ENCODE data around the gene MAPKAPK2. TPM values are rescaled to one million over a fixed set of nuclear protein-coding genes. Genes with fewer than 3 reads are reported as not detected.

MAPKAPK2 gene
- total RNA-seq, 1 donor from 2014 or later, result 26.6 TPM

DNA sequence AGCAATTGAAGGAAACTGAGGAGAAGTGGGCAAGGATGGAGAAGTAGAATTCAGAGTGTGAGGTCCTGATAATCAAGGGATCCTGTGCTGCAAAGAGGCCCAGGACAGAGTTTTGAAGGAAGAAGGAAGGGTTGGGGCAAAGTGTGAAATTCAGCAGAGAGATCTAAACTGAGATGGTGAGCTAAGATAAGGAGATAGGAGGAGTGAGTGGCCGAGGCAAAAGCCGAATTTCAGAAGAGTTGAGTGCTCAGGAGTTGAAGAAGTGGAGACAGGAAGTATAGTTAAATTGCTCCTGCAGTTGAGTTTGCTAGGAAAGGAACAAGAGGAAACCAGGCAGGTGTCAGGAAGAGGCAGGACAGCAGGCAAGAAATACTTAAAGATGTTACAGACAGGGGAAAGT lies 16.4 kb upstream of the MAPKAPK2 start:
- Histone ChIP-seq H3K4me3 (ENCODE audit: low read length in 3 of 3) (no peak overlapping the region), H3K27ac (ENCODE audit: low read depth, low read length) (no peak overlapping the region), H3K36me3 (ENCODE audit: control insufficient read depth in 3 of 3, insufficient read depth in 3 of 3, low read length in 3 of 3) (no peaks in the 10 kb centered on the region), H3K4me1 (ENCODE audit: control insufficient read depth in 3 of 3, insufficient read depth in 3 of 3, low read length in 3 of 3) (peaks cover 18 to 21% (median 21%) of the 10 kb centered on the region in 3 donors), H3K27me3 (ENCODE audit: control insufficient read depth in 3 of 3, insufficient read depth in 3 of 3, low read length in 3 of 3) (no peaks in the 10 kb centered on the region), H3K9ac (ENCODE audit: low read depth in 1 of 3, low read length in 3 of 3) (no peak overlapping the region), H3K9me3 (ENCODE audit: control insufficient read depth in 3 of 3, low read length in 3 of 3) (no peaks in the 10 kb centered on the region)

GRCh38 chr1:206668874-206669410 lies 15.8 kb upstream of the MAPKAPK2 start:
- no peak overlapping the region for H3K4me3 ChIP-seq (ENCODE audit: low read length in 3 of 3)
- no peaks in the 10 kb centered on the region for H3K9me3 ChIP-seq (ENCODE audit: control insufficient read depth in 3 of 3, low read length in 3 of 3)
- no peaks in the 10 kb centered on the region for H3K27me3 ChIP-seq (ENCODE audit: control insufficient read depth in 3 of 3, insufficient read depth in 3 of 3, low read length in 3 of 3)
- peaks cover 15 to 16% (median 15%) of the 10 kb centered on the region in 3 donors for H3K4me1 ChIP-seq (ENCODE audit: control insufficient read depth in 3 of 3, insufficient read depth in 3 of 3, low read length in 3 of 3)
- no peak overlapping the region for H3K27ac ChIP-seq (ENCODE audit: low read depth, low read length)
- H3K9ac ChIP-seq (ENCODE audit: low read depth in 1 of 3, low read length in 3 of 3), result no peak overlapping the region
- H3K36me3 ChIP-seq (ENCODE audit: control insufficient read depth in 3 of 3, insufficient read depth in 3 of 3, low read length in 3 of 3), result no peaks in the 10 kb centered on the region

GRCh38 chr1:206672011-206672688 lies 12.6 kb upstream of the MAPKAPK2 start:
- H3K27me3 ChIP-seq (ENCODE audit: control insufficient read depth in 3 of 3, insufficient read depth in 3 of 3, low read length in 3 of 3), result no peaks in the 10 kb centered on the region
- H3K9ac ChIP-seq (ENCODE audit: low read depth in 1 of 3, low read length in 3 of 3), result no peak overlapping the region
- no peaks in the 10 kb centered on the region for H3K9me3 ChIP-seq (ENCODE audit: control insufficient read depth in 3 of 3, low read length in 3 of 3)
- H3K4me1 ChIP-seq (ENCODE audit: control insufficient read depth in 3 of 3, insufficient read depth in 3 of 3, low read length in 3 of 3), result peaks cover 13 to 20% (median 14%) of the 10 kb centered on the region in 3 donors
- no peak overlapping the region for H3K4me3 ChIP-seq (ENCODE audit: low read length in 3 of 3)
- no peaks in the 10 kb centered on the region for H3K36me3 ChIP-seq (ENCODE audit: control insufficient read depth in 3 of 3, insufficient read depth in 3 of 3, low read length in 3 of 3)
- no peak overlapping the region for H3K27ac ChIP-seq (ENCODE audit: low read depth, low read length)

- Histone ChIP-seq H3K9me3 (ENCODE audit: control insufficient read depth in 3 of 3, low read length in 3 of 3) (no peaks in the 10 kb centered on the region), H3K27ac (ENCODE audit: low read depth, low read length) (no peak overlapping the region), H3K36me3 (ENCODE audit: control insufficient read depth in 3 of 3, insufficient read depth in 3 of 3, low read length in 3 of 3) (no peaks in the 10 kb centered on the region), H3K4me3 (ENCODE audit: low read length in 3 of 3) (no peak overlapping the region), H3K27me3 (ENCODE audit: control insufficient read depth in 3 of 3, insufficient read depth in 3 of 3, low read length in 3 of 3) (no peaks in the 10 kb centered on the region), H3K9ac (ENCODE audit: low read depth in 1 of 3, low read length in 3 of 3) (no peak overlapping the region), H3K4me1 (ENCODE audit: control insufficient read depth in 3 of 3, insufficient read depth in 3 of 3, low read length in 3 of 3) (peaks cover 14 to 21% (median 15%) of the 10 kb centered on the region in 3 donors)
These were observed 11.6 kb upstream of the MAPKAPK2 start for GRCh38 chr1:206672844-206673758.

DNA sequence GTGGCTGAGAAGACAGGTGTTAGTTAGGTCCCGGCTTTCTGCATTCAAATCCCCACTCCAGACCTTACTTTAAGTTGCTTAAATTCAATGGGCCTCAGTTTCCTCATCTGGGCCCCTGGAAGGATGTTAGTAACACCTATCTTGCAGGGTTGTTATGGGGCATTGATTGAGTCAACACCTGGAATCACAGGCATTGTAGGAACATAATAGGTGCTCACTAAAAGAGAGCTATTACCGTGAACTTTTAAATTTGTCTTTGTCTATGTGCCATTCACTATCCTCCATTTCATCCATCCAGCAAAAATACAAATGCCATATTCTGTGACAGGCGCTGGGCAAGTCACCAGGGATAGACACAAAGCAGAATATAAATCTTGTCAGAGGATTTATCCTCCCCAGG lies 10.5 kb upstream of the MAPKAPK2 start:
- Histone ChIP-seq H3K4me3 (ENCODE audit: low read length in 3 of 3) (no peak overlapping the region), H3K36me3 (ENCODE audit: control insufficient read depth in 3 of 3, insufficient read depth in 3 of 3, low read length in 3 of 3) (no peaks in the 10 kb centered on the region), H3K9ac (ENCODE audit: low read depth in 1 of 3, low read length in 3 of 3) (no peak overlapping the region), H3K27me3 (ENCODE audit: control insufficient read depth in 3 of 3, insufficient read depth in 3 of 3, low read length in 3 of 3) (no peaks in the 10 kb centered on the region), H3K9me3 (ENCODE audit: control insufficient read depth in 3 of 3, low read length in 3 of 3) (no peaks in the 10 kb centered on the region), H3K4me1 (ENCODE audit: control insufficient read depth in 3 of 3, insufficient read depth in 3 of 3, low read length in 3 of 3) (peaks cover 14 to 21% (median 15%) of the 10 kb centered on the region in 3 donors), H3K27ac (ENCODE audit: low read depth, low read length) (peak overlapping the region; percentile 45)

- no peak overlapping the region for H3K9ac ChIP-seq (ENCODE audit: low read depth in 1 of 3, low read length in 3 of 3)
- H3K4me1 ChIP-seq (ENCODE audit: control insufficient read depth in 3 of 3, insufficient read depth in 3 of 3, low read length in 3 of 3), result peaks cover 14 to 21% (median 15%) of the 10 kb centered on the region in 3 donors
- H3K4me3 ChIP-seq (ENCODE audit: low read length in 3 of 3), result no peak overlapping the region
- H3K36me3 ChIP-seq (ENCODE audit: control insufficient read depth in 3 of 3, insufficient read depth in 3 of 3, low read length in 3 of 3), result no peaks in the 10 kb centered on the region
- H3K9me3 ChIP-seq (ENCODE audit: control insufficient read depth in 3 of 3, low read length in 3 of 3), result no peaks in the 10 kb centered on the region
- H3K27me3 ChIP-seq (ENCODE audit: control insufficient read depth in 3 of 3, insufficient read depth in 3 of 3, low read length in 3 of 3), result no peaks in the 10 kb centered on the region
- H3K27ac ChIP-seq (ENCODE audit: low read depth, low read length), result peak overlapping the region; percentile 45
These were observed 9.9 kb upstream of the MAPKAPK2 start for GRCh38 chr1:206674745-206675175.

DNA sequence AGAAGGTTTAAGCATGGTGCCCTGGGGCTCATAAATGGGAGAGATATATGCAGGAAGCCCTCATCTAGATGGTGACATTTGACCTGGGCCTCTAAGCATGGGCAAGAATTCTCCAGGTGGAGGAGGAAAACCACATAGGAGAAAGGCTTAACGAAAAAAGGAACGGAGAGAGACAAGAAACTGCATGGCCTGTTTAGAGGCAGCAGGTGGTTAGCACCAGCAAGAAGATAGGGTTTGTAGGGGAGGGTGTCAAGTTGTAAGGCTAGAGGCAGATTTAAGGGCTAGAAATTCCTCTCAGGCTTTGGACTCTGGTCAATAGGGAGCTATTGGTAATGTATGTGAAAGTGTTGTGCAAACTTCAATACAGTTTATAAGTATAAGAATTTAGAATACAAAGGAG lies 8.2 kb upstream of the MAPKAPK2 start:
- H3K36me3 ChIP-seq (ENCODE audit: control insufficient read depth in 3 of 3, insufficient read depth in 3 of 3, low read length in 3 of 3), result no peaks in the 10 kb centered on the region
- H3K4me1 ChIP-seq (ENCODE audit: control insufficient read depth in 3 of 3, insufficient read depth in 3 of 3, low read length in 3 of 3), result peaks cover 14 to 21% (median 15%) of the 10 kb centered on the region in 3 donors
- no peak overlapping the region for H3K9ac ChIP-seq (ENCODE audit: low read depth in 1 of 3, low read length in 3 of 3)
- no peaks in the 10 kb centered on the region for H3K27me3 ChIP-seq (ENCODE audit: control insufficient read depth in 3 of 3, insufficient read depth in 3 of 3, low read length in 3 of 3)
- H3K27ac ChIP-seq (ENCODE audit: low read depth, low read length), result no peak overlapping the region
- no peak overlapping the region for H3K4me3 ChIP-seq (ENCODE audit: low read length in 3 of 3)
- no peaks in the 10 kb centered on the region for H3K9me3 ChIP-seq (ENCODE audit: control insufficient read depth in 3 of 3, low read length in 3 of 3)

GRCh38 chr1:206678490-206678889 lies 6.2 kb upstream of the MAPKAPK2 start:
- Histone ChIP-seq H3K27me3 (ENCODE audit: control insufficient read depth in 3 of 3, insufficient read depth in 3 of 3, low read length in 3 of 3) (no peaks in the 10 kb centered on the region), H3K4me3 (ENCODE audit: low read length in 3 of 3) (no peak overlapping the region), H3K27ac (ENCODE audit: low read depth, low read length) (no peak overlapping the region), H3K9me3 (ENCODE audit: control insufficient read depth in 3 of 3, low read length in 3 of 3) (no peaks in the 10 kb centered on the region), H3K4me1 (ENCODE audit: control insufficient read depth in 3 of 3, insufficient read depth in 3 of 3, low read length in 3 of 3) (peaks cover 8 to 18% (median 12%) of the 10 kb centered on the region in 3 donors), H3K36me3 (ENCODE audit: control insufficient read depth in 3 of 3, insufficient read depth in 3 of 3, low read length in 3 of 3) (no peaks in the 10 kb centered on the region), H3K9ac (ENCODE audit: low read depth in 1 of 3, low read length in 3 of 3) (no peak overlapping the region)

DNA sequence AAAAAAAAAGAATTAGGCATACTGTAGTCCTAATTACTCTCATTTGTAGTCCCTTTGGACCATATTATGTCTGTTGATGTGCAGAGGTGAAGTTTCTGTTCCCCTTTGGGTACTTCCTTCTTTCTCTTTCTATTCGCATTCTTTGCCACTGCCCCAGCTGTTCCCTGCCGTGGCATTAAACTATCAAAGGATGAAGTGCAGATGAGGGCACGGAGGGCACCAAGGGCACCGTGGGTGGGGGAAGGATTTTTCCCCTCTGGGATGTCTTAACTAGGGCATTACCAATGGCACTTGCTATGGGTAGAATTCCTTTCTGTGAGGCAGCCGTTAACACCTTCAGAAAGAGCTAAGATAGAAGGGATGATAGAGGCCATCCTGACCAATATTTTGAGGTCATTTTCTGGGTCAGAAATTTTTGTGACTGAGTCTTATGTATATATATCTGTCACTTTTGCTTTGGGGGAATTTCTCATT lies 4.9 kb upstream of the MAPKAPK2 start:
- Histone ChIP-seq H3K4me3 (ENCODE audit: low read length in 3 of 3) (no peak overlapping the region), H3K9ac (ENCODE audit: low read depth in 1 of 3, low read length in 3 of 3) (no peak overlapping the region), H3K27ac (ENCODE audit: low read depth, low read length) (no peak overlapping the region), H3K4me1 (ENCODE audit: control insufficient read depth in 3 of 3, insufficient read depth in 3 of 3, low read length in 3 of 3) (peaks cover 6 to 22% (median 13%) of the 10 kb centered on the region in 3 donors), H3K36me3 (ENCODE audit: control insufficient read depth in 3 of 3, insufficient read depth in 3 of 3, low read length in 3 of 3) (no peaks in the 10 kb centered on the region), H3K27me3 (ENCODE audit: control insufficient read depth in 3 of 3, insufficient read depth in 3 of 3, low read length in 3 of 3) (no peaks in the 10 kb centered on the region), H3K9me3 (ENCODE audit: control insufficient read depth in 3 of 3, low read length in 3 of 3) (no peaks in the 10 kb centered on the region)
